Measurements from ENCODE around the gene ARMC6. TPM values are rescaled to one million over a fixed set of nuclear protein-coding genes. Genes with fewer than 3 reads are reported as not detected.

ARMC6 gene
- total and polyA plus RNA-seq, 4 donors = 23.9 to 38.3 (median 29.9) TPM

DNA sequence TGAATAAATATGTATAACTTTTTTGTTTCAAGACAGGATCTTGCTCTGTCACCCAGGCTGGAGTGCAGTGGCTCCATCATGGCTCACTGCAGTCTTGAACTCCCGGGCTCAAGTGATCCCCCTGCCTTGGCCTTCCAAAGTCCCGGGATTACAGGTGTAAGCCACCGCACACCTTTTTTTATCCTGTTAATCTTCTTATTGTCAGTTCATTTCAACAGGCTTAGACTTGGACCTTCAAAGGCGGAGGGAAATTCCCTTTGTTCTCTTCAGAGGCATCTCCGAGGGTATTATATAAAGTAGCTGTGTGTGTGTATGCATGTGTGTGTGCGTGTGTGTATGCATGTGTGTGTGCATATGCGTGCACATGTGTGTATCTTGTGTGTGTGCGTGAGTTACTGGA is 35.1 kb upstream of the ARMC6 start:
- no peaks in the 10 kb centered on the region for H3K27me3 ChIP-seq (ENCODE audit: control insufficient read depth in 4 of 4, insufficient read depth in 4 of 4, low read length in 3 of 4)
- H3K36me3 ChIP-seq (ENCODE audit: control insufficient read depth in 4 of 4, insufficient read depth in 3 of 4, low read depth in 1 of 4, low read length in 3 of 4) = peaks cover 10 to 40% (median 19%) of the 10 kb centered on the region in 4 donors
- H3K27ac ChIP-seq (ENCODE audit: low read depth in 1 of 2, low read length in 2 of 2) = no peak overlapping the region
- H3K4me1 ChIP-seq (ENCODE audit: control insufficient read depth in 4 of 4, insufficient read depth in 4 of 4, low read length in 3 of 4) = peaks cover 0 to 13% (median 10%) of the 10 kb centered on the region in 4 donors
- no peaks in the 10 kb centered on the region for H3K9me3 ChIP-seq (ENCODE audit: control insufficient read depth in 4 of 4, low read length in 3 of 4)
- no peak overlapping the region for H3K9ac ChIP-seq (ENCODE audit: low read depth in 1 of 2, low read length in 2 of 2)
- no peak overlapping the region for H3K4me3 ChIP-seq (ENCODE audit: low read depth in 1 of 3, low read length in 3 of 3)
- no peak for TF ChIP-seq JUND (IDR thresholded peaks at IDR 0.05)
- no peak for TF ChIP-seq EGR1 (IDR thresholded peaks at IDR 0.05; ENCODE audit: low read depth in 2 of 2)
- TF ChIP-seq, protein P1, sequence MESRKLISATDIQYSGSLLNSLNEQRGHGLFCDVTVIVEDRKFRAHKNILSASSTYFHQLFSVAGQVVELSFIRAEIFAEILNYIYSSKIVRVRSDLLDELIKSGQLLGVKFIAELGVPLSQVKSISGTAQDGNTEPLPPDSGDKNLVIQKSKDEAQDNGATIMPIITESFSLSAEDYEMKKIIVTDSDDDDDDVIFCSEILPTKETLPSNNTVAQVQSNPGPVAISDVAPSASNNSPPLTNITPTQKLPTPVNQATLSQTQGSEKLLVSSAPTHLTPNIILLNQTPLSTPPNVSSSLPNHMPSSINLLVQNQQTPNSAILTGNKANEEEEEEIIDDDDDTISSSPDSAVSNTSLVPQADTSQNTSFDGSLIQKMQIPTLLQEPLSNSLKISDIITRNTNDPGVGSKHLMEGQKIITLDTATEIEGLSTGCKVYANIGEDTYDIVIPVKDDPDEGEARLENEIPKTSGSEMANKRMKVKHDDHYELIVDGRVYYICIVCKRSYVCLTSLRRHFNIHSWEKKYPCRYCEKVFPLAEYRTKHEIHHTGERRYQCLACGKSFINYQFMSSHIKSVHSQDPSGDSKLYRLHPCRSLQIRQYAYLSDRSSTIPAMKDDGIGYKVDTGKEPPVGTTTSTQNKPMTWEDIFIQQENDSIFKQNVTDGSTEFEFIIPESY (IDR thresholded peaks at IDR 0.05) = no peak
- TF ChIP-seq HNF4G (IDR thresholded peaks at IDR 0.05) = no peak
- TF ChIP-seq YY1 (IDR thresholded peaks at IDR 0.05) = no peak
- no peak for TF ChIP-seq FOXA1 (IDR thresholded peaks at IDR 0.05)
- TF ChIP-seq, protein P2, sequence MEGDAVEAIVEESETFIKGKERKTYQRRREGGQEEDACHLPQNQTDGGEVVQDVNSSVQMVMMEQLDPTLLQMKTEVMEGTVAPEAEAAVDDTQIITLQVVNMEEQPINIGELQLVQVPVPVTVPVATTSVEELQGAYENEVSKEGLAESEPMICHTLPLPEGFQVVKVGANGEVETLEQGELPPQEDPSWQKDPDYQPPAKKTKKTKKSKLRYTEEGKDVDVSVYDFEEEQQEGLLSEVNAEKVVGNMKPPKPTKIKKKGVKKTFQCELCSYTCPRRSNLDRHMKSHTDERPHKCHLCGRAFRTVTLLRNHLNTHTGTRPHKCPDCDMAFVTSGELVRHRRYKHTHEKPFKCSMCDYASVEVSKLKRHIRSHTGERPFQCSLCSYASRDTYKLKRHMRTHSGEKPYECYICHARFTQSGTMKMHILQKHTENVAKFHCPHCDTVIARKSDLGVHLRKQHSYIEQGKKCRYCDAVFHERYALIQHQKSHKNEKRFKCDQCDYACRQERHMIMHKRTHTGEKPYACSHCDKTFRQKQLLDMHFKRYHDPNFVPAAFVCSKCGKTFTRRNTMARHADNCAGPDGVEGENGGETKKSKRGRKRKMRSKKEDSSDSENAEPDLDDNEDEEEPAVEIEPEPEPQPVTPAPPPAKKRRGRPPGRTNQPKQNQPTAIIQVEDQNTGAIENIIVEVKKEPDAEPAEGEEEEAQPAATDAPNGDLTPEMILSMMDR (IDR thresholded peaks at IDR 0.05; ENCODE audit: low read depth, low read length, missing input control) = no peak
- TF ChIP-seq RAD21 (IDR thresholded peaks at IDR 0.05) = no peak
- TF ChIP-seq GABPA (IDR thresholded peaks at IDR 0.05 in 1 of 2, conservative IDR thresholded peaks at IDR 0.05 in 1 of 2) = no peak
- TF ChIP-seq NR2F2 (IDR thresholded peaks at IDR 0.05) = no peak
- TF ChIP-seq, protein P3, sequence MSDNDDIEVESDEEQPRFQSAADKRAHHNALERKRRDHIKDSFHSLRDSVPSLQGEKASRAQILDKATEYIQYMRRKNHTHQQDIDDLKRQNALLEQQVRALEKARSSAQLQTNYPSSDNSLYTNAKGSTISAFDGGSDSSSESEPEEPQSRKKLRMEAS (IDR thresholded peaks at IDR 0.05) = no peak
- TF ChIP-seq RXRA (IDR thresholded peaks at IDR 0.05) = no peak
- no peak for TF ChIP-seq SP1 (IDR thresholded peaks at IDR 0.05)
- no peak for TF ChIP-seq HNF4A (conservative IDR thresholded peaks at IDR 0.05)
- 96% methylated on average over 8 of the region's 8 CpGs for WGBS
- DNase-seq (ENCODE audit: low spot score) = no peak

DNA sequence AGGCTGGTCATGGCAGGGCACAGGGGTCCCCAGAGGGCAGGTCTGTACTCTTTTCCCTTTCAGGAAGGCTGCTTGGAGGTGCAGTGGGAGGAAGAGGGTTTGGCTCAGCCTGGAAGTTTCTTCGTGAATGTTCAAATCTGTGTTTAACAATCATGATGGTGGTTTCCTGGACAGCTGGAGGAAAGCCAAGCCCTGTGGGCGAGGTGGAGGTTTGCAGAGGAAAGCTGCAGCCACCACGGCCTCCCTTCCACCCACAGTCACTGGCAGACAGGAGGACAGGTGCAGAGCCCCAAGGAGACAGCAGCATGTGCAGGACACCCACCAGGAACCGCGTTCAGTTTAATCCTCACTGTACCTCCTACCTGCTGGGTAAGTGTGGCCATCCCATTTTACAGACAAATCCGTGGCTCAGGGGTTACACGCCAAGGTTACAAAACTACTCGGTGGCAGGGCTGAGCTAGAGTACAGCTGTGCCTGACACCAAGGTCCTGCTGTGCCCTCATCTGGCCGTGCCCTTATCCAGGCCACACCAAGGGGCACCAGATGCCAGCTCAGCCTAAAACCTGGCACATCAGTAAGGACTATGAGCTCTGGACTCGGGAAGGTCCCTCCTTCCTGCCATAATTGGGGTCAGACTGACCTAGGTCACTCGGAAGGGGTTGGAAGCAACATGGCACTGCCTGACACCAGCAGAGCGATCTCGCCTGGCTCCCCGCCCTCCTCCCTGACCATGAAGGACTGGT is 34.2 kb upstream of the ARMC6 start:
- WGBS = 58% methylated on average over 14 of the region's 14 CpGs
- no peaks in the 10 kb centered on the region for H3K9me3 ChIP-seq (ENCODE audit: control insufficient read depth in 4 of 4, low read length in 3 of 4)
- H3K9ac ChIP-seq (ENCODE audit: low read depth in 1 of 2, low read length in 2 of 2) = no peak overlapping the region
- TF ChIP-seq, protein P1 (IDR thresholded peaks at IDR 0.05) = no peak
- TF ChIP-seq GABPA (IDR thresholded peaks at IDR 0.05 in 1 of 2, conservative IDR thresholded peaks at IDR 0.05 in 1 of 2) = no peak
- no peak for TF ChIP-seq TAF1 (conservative IDR thresholded peaks at IDR 0.05)
- TF ChIP-seq, protein P4, sequence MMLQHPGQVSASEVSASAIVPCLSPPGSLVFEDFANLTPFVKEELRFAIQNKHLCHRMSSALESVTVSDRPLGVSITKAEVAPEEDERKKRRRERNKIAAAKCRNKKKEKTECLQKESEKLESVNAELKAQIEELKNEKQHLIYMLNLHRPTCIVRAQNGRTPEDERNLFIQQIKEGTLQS (IDR thresholded peaks at IDR 0.05) = no peak
- TF ChIP-seq SP1 (IDR thresholded peaks at IDR 0.05) = no peak
- no peak for TF ChIP-seq FOXA1 (IDR thresholded peaks at IDR 0.05)
- TF ChIP-seq, protein P3 (IDR thresholded peaks at IDR 0.05) = no peak
- TF ChIP-seq JUND (IDR thresholded peaks at IDR 0.05) = no peak
- no peak for TF ChIP-seq YY1 (IDR thresholded peaks at IDR 0.05)
- no peak for TF ChIP-seq RXRA (IDR thresholded peaks at IDR 0.05)
- TF ChIP-seq RAD21 (IDR thresholded peaks at IDR 0.05) = no peak
- no peak for TF ChIP-seq EGR1 (IDR thresholded peaks at IDR 0.05; ENCODE audit: low read depth in 2 of 2)
- TF ChIP-seq NR2F2 (IDR thresholded peaks at IDR 0.05) = no peak
- no peak for TF ChIP-seq HNF4A (conservative IDR thresholded peaks at IDR 0.05)
- TF ChIP-seq, protein P2 (IDR thresholded peaks at IDR 0.05; ENCODE audit: low read depth, low read length, missing input control) = no peak
- TF ChIP-seq FOXA2 (IDR thresholded peaks at IDR 0.05) = no peak
- H3K4me1 ChIP-seq (ENCODE audit: control insufficient read depth in 4 of 4, insufficient read depth in 4 of 4, low read length in 3 of 4) = peaks cover 0 to 13% (median 10%) of the 10 kb centered on the region in 4 donors
- H3K27ac ChIP-seq (ENCODE audit: low read depth in 1 of 2, low read length in 2 of 2) = no peak overlapping the region
- no peak for DNase-seq (ENCODE audit: low spot score)
- no peak overlapping the region for H3K4me3 ChIP-seq (ENCODE audit: low read depth in 1 of 3, low read length in 3 of 3)
- peaks cover 12 to 40% (median 21%) of the 10 kb centered on the region in 4 donors for H3K36me3 ChIP-seq (ENCODE audit: control insufficient read depth in 4 of 4, insufficient read depth in 3 of 4, low read depth in 1 of 4, low read length in 3 of 4)
- H3K27me3 ChIP-seq (ENCODE audit: control insufficient read depth in 4 of 4, insufficient read depth in 4 of 4, low read length in 3 of 4) = no peaks in the 10 kb centered on the region
